PC-3 (cell line): ENCODE results near the gene POP4. TPM values are rescaled to one million over a fixed set of nuclear protein-coding genes. Genes with fewer than 3 reads are reported as not detected.
A peak's percentile ranks its signal among the peaks of the same experiment; 100 is the strongest.

Source experiments
- ATAC-seq: fragments of 200-7000 bp; cut with Tn5 transposase; 2 replicates; pipeline ENCODE4 v1.9.1; 2020; ENCODE audit warnings: mild to moderate bottlenecking, moderate library complexity
- BruUV-seq: library from RNA; stranded (reverse); fragments of 400-500 nt; replicated peaks from 2 replicates; lab custom pipeline; 2021; lab: Mats Ljungman, UMichigan
- CTCF ChIA-PET: fragments of 300-600 bp; sonication (Branson Sonifier 250); formaldehyde crosslinking; loops from one replicate; lab custom pipeline; 2022; ENCODE audit warnings: antibody characterized with exemption; lab: Charles Lee
- POLR2A ChIA-PET: fragments of 300-600 bp; sonication (Branson Sonifier 250); formaldehyde crosslinking; loops from one replicate; lab custom pipeline; 2022; ENCODE audit warnings: antibody characterized with exemption; ENCODE audit not compliant: unreplicated experiment; lab: Charles Lee
- DNase-seq: peaks from one replicate; pipeline ENCODE4 v3.0.0-alpha.2; 2015
- H2AFZ ChIP-seq: fragments of 300-600 bp; sonication (generic); 2 replicates; pipeline ENCODE4 v1.6.0; 2016; ENCODE audit warnings: antibody characterized with exemption, low read length
- H3F3A ChIP-seq: fragments of 300-600 bp; sonication (generic); one replicate; pipeline ENCODE4 v1.6.0; 2017; ENCODE audit warnings: antibody characterized with exemption, low read length, control low read depth, mild to moderate bottlenecking; ENCODE audit not compliant: unreplicated experiment
- H3K27ac ChIP-seq: fragments of 300-600 bp; sonication (generic); 2 replicates; pipeline ENCODE4 v1.5.1; 2016; ENCODE audit warnings: mild to moderate bottlenecking, low read length
- H3K27me3 ChIP-seq: fragments of 300-600 bp; sonication (generic); 2 replicates; pipeline ENCODE4 v1.6.1; 2016; ENCODE audit warnings: low read length, mixed read lengths
- H3K36me3 ChIP-seq: fragments of 300-600 bp; sonication (generic); 2 replicates; pipeline ENCODE4 v1.6.1; 2016; ENCODE audit warnings: low read depth, mixed run types, low read length, mixed read lengths
- H3K4me1 ChIP-seq: fragments of 300-600 bp; sonication (generic); 2 replicates; pipeline ENCODE4 v1.5.1; 2016; ENCODE audit warnings: low read length; ENCODE audit not compliant: insufficient read depth
- H3K4me2 ChIP-seq: fragments of 300-600 bp; sonication (generic); 2 replicates; pipeline ENCODE4 v1.6.0; 2016; ENCODE audit warnings: low read length
- H3K4me3 ChIP-seq: fragments of 300-600 bp; sonication (generic); 2 replicates; pipeline ENCODE4 v1.5.1; 2016; ENCODE audit warnings: mild to moderate bottlenecking, low read length, mixed read lengths
- H3K79me2 ChIP-seq: fragments of 300-600 bp; sonication (generic); 2 replicates; pipeline ENCODE4 v1.6.1; 2017; ENCODE audit warnings: low read length, mixed read lengths
- H3K9ac ChIP-seq: fragments of 300-600 bp; sonication (generic); 2 replicates; pipeline ENCODE4 v1.6.0; 2016; ENCODE audit warnings: mild to moderate bottlenecking, low read length
- H3K9me2 ChIP-seq: fragments of 300-600 bp; sonication (generic); replicated peaks from 2 replicates; pipeline ENCODE4 v1.6.1; 2016; ENCODE audit warnings: mixed run types, low read length, mixed read lengths
- H3K9me3 ChIP-seq: fragments of 300-600 bp; sonication (generic); 2 replicates; pipeline ENCODE4 v1.6.1; 2016; ENCODE audit warnings: low read length, mixed read lengths
- H4K20me1 ChIP-seq: fragments of 300-600 bp; sonication (generic); 2 replicates; pipeline ENCODE4 v1.6.1; 2016; ENCODE audit warnings: low read length, mixed read lengths
- EZH2 ChIP-seq: fragments of 300-600 bp; sonication (generic); IDR thresholded peaks from one replicate; pipeline ENCODE4 v1.6.1; 2017; ENCODE audit warnings: antibody characterized with exemption, mild to moderate bottlenecking, low read length; ENCODE audit not compliant: unreplicated experiment
- EZH2phosphoT487 ChIP-seq: fragments of 300-600 bp; sonication (generic); IDR thresholded peaks from 2 replicates; pipeline ENCODE4 v1.6.1; 2018; ENCODE audit warnings: mild to moderate bottlenecking, antibody characterized with exemption, low read length, borderline replicate concordance
- intact Hi-C: fragments of 100-400 bp; cut with micrococcal nuclease; formaldehyde crosslinking; loops from 2 replicates; pipeline ENCODE4 v1.9.0; 2023
- total RNA-seq: library from RNA; depleted of rRNA; stranded (reverse); fragments of >200 nt; gene quantifications from 2 replicates; pipeline ENCODE4 v1.2.3, GENCODE V29; 2014
- TF ChIP-seq, protein P1 (sequence below): fragments of 300-600 bp; sonication (generic); conservative IDR thresholded peaks from 2 replicates; pipeline ENCODE4 v1.5.1; 2017; ENCODE audit warnings: antibody characterized with exemption, low read depth, mild to moderate bottlenecking, low read length

POP4 gene
- total RNA-seq, 1 experiment from 2014 or later = 115 TPM

DNA sequence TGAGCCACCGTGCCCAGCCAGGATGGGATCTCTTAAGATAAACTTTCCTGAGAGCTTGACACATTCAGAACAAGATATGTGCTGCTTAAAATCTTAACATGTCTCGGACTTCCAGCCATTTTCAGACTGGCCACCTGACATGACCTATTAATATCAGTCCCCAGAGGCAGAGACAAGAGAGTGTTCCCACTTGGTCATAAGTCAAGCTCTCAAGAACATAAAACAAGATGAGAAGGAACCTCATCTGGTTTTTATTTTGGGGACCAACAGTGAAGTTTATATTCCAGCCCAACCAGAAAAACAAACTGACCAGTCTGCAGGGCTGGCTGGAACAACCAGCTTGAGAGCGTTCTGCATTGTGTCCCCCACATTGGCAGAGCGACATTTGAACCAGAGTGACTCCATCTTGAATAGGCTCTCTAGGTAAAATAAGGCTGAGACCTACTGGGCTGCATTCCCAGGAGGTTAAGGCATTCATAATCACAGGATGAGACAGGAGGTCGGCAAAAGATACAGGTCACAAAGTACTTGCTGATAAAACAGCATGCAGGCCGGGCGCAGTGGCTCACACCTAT, 37.4 kb downstream of the POP4 start:
- POLR2A ChIA-PET = no interaction called here
- ATAC-seq (no peak), DNase-seq (no peak)
- Histone ChIP-seq H3K4me2 (no peak overlapping the region), H3K4me1 (peaks cover 10% of the 10 kb centered on the region; the same call in 1 of the 2 replicates), H4K20me1 (no peaks in the 10 kb centered on the region), H3K79me2 (no peaks in the 10 kb centered on the region), H2AFZ (no peak overlapping the region), H3K27me3 (no peaks in the 10 kb centered on the region; the same call in 1 of the 2 replicates), H3K9ac (no peak overlapping the region), H3K36me3 (no peaks in the 10 kb centered on the region), H3K9me3 (no peaks in the 10 kb centered on the region), H3F3A (no peaks in the 10 kb centered on the region), H3K27ac (no peak overlapping the region), H3K4me3 (no peak overlapping the region), H3K9me2 (no peaks in the 10 kb centered on the region)
- BruUV-seq = no TSS peak
- intact Hi-C loops = no loop called here
- CTCF ChIA-PET = no interaction called here
- TF ChIP-seq, protein P1, sequence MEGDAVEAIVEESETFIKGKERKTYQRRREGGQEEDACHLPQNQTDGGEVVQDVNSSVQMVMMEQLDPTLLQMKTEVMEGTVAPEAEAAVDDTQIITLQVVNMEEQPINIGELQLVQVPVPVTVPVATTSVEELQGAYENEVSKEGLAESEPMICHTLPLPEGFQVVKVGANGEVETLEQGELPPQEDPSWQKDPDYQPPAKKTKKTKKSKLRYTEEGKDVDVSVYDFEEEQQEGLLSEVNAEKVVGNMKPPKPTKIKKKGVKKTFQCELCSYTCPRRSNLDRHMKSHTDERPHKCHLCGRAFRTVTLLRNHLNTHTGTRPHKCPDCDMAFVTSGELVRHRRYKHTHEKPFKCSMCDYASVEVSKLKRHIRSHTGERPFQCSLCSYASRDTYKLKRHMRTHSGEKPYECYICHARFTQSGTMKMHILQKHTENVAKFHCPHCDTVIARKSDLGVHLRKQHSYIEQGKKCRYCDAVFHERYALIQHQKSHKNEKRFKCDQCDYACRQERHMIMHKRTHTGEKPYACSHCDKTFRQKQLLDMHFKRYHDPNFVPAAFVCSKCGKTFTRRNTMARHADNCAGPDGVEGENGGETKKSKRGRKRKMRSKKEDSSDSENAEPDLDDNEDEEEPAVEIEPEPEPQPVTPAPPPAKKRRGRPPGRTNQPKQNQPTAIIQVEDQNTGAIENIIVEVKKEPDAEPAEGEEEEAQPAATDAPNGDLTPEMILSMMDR = no peak
- no peak for TF ChIP-seq EZH2
- no peak for TF ChIP-seq EZH2phosphoT487

DNA sequence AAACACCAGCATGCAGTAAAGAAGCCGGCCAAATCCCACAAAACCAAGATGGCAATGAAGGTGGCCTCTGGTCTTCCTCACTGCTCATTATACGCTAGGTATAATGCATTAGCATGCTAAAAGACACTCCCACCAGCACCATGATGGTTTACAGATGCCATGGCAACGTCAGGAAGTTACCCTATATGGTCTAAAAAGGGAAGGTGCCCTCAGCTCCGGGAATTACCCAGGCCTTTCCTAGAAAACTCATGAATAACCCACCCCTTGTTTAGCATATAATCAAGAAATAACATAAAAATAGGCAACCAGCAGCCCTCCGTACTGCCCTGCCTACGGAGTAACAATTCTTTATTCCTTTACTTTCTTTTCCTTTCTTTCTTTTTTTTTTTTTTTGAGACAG, 38.1 kb downstream of the POP4 start:
- no peaks in the 10 kb centered on the region for H3K9me3 ChIP-seq
- H3K27ac ChIP-seq = no peak overlapping the region
- H3F3A ChIP-seq = no peaks in the 10 kb centered on the region
- intact Hi-C loops = no loop called here
- no peak for DNase-seq
- no peak overlapping the region for H3K4me3 ChIP-seq
- no peaks in the 10 kb centered on the region for H4K20me1 ChIP-seq
- no peaks in the 10 kb centered on the region for H3K36me3 ChIP-seq
- no peak overlapping the region for H3K4me2 ChIP-seq
- no peak for ATAC-seq
- H3K79me2 ChIP-seq = no peaks in the 10 kb centered on the region
- no TSS peak for BruUV-seq
- no peak overlapping the region for H2AFZ ChIP-seq
- H3K4me1 ChIP-seq = peaks cover 10% of the 10 kb centered on the region; the same call in 1 of the 2 replicates
- CTCF ChIA-PET = no interaction called here
- TF ChIP-seq, protein P1 = no peak
- TF ChIP-seq EZH2 (no peak), EZH2phosphoT487 (no peak)
- no peak overlapping the region for H3K9ac ChIP-seq
- no peaks in the 10 kb centered on the region for H3K9me2 ChIP-seq
- POLR2A ChIA-PET = no interaction called here
- H3K27me3 ChIP-seq = no peaks in the 10 kb centered on the region; the same call in 1 of the 2 replicates

DNA sequence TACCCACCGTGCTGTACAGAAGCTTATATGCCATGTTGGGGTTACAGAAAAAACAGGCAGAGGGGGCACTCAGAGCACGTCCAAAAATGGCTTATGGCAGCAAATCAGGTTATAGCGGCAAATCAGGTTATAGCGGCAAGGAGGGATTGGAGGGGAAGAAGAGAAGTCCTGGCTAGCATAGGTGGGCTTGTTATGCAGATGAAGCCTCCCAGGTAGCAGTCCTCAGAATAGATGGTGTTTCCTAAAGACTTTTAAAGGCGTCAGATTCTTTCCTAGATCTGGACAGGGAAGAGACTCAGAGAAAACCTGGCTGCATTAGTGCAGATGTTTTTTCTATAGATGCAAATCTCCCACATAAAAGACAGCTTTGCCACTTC, 39.4 kb downstream of the POP4 start:
- H3K9me2 ChIP-seq = no peaks in the 10 kb centered on the region
- no peak overlapping the region for H3K27ac ChIP-seq
- H4K20me1 ChIP-seq = no peaks in the 10 kb centered on the region
- H3K9me3 ChIP-seq = no peaks in the 10 kb centered on the region
- intact Hi-C loops = no loop called here
- no peaks in the 10 kb centered on the region; the same call in 1 of the 2 replicates for H3K27me3 ChIP-seq
- H3K4me2 ChIP-seq = peak overlapping the region; percentile 71
- peaks cover 10% of the 10 kb centered on the region; the same call in 1 of the 2 replicates for H3K4me1 ChIP-seq
- POLR2A ChIA-PET = interaction anchor here (0.8 kb wide), 1 partner anchor 18 kb away, joined by 5 read pairs; no protein-coding TSS in a partner anchor
- H3K79me2 ChIP-seq = no peaks in the 10 kb centered on the region
- ATAC-seq = peak; percentile 24; the same call in 1 of the 2 replicates
- CTCF ChIA-PET = no interaction called here
- H3K4me3 ChIP-seq = 0 out of 2 replicates have a peak overlapping the region, but pooled peaks have one; percentile 29
- no peak overlapping the region for H2AFZ ChIP-seq
- no TSS peak for BruUV-seq
- TF ChIP-seq, protein P1 = no peak
- TF ChIP-seq EZH2phosphoT487 = no peak
- TF ChIP-seq EZH2 = no peak
- no peaks in the 10 kb centered on the region for H3F3A ChIP-seq
- no peak for DNase-seq
- no peaks in the 10 kb centered on the region for H3K36me3 ChIP-seq
- H3K9ac ChIP-seq = no peak overlapping the region
